GM06990 (cell line): ENCODE data around the gene OR6C6.
"Not testable (repeated sequence)": the region's sequence is repeated elsewhere in the genome, so short reads cannot be mapped to it uniquely, and the experiment has no call there.

ENCODE experiments used
- DNase-seq: peaks from one replicate; pipeline ENCODE4 v3.0.0-alpha.2; 2011; ENCODE audit not compliant: insufficient read length; ENCODE audit errors: extremely low read depth
- H3K27me3 ChIP-seq: replicated peaks from 2 replicates; pipeline ENCODE4 v1.6.0; 2011; ENCODE audit warnings: low read length; ENCODE audit not compliant: control insufficient read depth, insufficient read depth
- H3K36me3 ChIP-seq: 2 replicates; pipeline ENCODE4 v1.5.1; 2011; ENCODE audit warnings: low read length; ENCODE audit not compliant: control insufficient read depth, insufficient read depth
- H3K4me3 ChIP-seq: replicated peaks from 2 replicates; pipeline ENCODE4 v1.5.1; 2011; ENCODE audit warnings: low read depth, mild to moderate bottlenecking, control low read depth, low read length
- TF ChIP-seq, protein P1 (sequence below): IDR thresholded peaks from 2 replicates; pipeline ENCODE4 v1.5.1; 2011; ENCODE audit warnings: low read length, control low read depth, mild to moderate bottlenecking, inconsistent platforms; ENCODE audit not compliant: insufficient read depth, poor library complexity, severe bottlenecking

OR6C6 gene

DNA sequence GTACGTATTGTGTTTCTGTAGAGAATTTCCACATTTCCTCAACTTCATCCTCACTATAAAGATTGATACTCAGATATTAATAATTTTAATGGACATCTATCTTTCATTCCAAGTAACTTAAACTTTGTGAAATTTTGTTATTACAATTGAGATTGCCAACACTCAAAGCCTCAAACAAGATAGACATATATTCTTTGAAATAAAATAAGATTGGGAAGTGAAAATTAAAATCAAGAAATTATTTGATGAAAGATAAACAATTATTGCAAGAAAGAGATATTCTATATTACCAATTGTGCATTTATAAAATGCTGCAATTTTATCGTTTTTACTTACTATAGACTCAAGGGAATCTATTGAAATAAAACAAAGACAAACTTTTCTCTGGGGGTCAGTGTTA, at the start of gene OR6C6:
TSS of gene OR6C6 (minus strand) at position 101 of the 400 bp plus-strand sequence. CDS start 1,337 bp downstream, outside the sequence.
- TF ChIP-seq, protein P1, sequence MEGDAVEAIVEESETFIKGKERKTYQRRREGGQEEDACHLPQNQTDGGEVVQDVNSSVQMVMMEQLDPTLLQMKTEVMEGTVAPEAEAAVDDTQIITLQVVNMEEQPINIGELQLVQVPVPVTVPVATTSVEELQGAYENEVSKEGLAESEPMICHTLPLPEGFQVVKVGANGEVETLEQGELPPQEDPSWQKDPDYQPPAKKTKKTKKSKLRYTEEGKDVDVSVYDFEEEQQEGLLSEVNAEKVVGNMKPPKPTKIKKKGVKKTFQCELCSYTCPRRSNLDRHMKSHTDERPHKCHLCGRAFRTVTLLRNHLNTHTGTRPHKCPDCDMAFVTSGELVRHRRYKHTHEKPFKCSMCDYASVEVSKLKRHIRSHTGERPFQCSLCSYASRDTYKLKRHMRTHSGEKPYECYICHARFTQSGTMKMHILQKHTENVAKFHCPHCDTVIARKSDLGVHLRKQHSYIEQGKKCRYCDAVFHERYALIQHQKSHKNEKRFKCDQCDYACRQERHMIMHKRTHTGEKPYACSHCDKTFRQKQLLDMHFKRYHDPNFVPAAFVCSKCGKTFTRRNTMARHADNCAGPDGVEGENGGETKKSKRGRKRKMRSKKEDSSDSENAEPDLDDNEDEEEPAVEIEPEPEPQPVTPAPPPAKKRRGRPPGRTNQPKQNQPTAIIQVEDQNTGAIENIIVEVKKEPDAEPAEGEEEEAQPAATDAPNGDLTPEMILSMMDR, result no peak
- DNase-seq, result no peak
- Histone ChIP-seq H3K36me3 (no peaks in the 10 kb centered on the region), H3K27me3 (no peaks in the 10 kb centered on the region), H3K4me3 (no peak within 1 kb of the TSS)

- TF ChIP-seq, protein P1, result no peak
- no peak overlapping the region for H3K4me3 ChIP-seq
- H3K36me3 ChIP-seq, result no peaks in the 10 kb centered on the region
- H3K27me3 ChIP-seq, result no peaks in the 10 kb centered on the region
- no peak for DNase-seq
Measured at GRCh38 chr12:55336002-55336401, 39.6 kb upstream of the OR6C6 start.

DNA sequence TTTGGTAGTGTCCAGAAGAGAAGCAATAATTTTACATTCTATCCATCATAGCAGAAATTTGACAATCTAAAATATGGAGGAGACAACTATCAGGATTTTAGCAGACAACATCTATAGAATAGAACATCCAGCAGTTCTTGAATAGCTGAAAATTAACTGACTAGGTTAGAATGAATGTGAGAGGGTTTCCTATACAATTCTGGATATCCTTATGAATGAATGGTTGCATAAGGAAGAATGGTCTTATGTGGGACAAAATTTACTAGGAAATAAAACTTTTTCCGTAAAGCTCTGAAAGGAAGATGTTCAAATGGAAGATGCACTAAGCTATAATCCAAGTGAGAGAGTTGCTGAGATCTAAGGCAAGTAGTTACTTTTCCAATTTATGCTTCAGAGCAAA, 34.1 kb upstream of the OR6C6 start, which contains the start of gene OR6C3:
TSS of gene OR6C3 (plus strand) at position 301 of the 400 bp plus-strand sequence. CDS start 955 bp downstream, outside the sequence.
- Histone ChIP-seq H3K27me3 (no peaks in the 10 kb centered on the region), H3K36me3 (no peaks in the 10 kb centered on the region), H3K4me3 (no peak within 1 kb of the TSS)
- DNase-seq, result no peak
- TF ChIP-seq, protein P1, result no peak

DNA sequence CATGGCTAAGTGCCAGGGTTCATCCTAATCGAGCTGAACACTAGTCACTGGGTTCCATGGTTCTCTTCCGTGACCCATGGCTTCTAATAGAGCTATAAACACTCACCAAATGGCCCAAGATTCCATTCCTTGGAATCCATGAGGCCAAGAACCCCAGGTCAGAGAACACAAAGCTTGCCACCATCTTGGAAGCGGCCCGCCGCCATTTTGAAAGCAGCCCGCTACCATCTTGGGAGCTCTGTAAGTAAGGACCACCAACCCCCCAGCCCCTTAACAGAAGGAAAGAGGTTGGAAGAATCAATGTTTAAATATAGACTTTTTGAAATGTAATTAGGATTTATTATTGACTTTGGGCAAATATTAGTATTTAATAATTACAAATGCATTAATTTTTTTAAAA, 29.4 kb upstream of the OR6C6 start:
- H3K27me3 ChIP-seq, H3K4me3 ChIP-seq, H3K36me3 ChIP-seq, DNase-seq: not testable (repeated sequence)

DNA sequence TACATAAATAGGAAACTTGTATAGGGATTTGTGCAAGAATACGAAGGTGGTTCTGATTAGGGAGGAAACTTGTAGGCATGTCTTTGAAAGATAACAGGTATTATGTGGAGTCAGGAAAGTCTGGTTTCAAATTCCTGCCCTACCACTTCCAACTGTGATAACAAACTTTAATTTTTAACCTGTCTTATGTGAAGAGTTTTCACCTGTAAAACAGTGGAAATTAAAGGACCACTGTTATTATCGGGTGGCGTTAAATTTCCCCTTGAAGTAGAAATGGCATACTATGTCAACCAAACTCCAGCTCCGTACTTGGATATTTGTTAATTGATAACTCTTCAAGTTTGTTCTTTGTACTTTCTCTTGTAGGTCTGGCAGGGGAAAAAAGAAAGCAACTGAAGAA, 23.8 kb upstream of the OR6C6 start:
- TF ChIP-seq, protein P1, result no peak
- Histone ChIP-seq H3K27me3 (no peaks in the 10 kb centered on the region), H3K36me3 (no peaks in the 10 kb centered on the region), H3K4me3 (no peak overlapping the region)
- DNase-seq, result no peak

DNA sequence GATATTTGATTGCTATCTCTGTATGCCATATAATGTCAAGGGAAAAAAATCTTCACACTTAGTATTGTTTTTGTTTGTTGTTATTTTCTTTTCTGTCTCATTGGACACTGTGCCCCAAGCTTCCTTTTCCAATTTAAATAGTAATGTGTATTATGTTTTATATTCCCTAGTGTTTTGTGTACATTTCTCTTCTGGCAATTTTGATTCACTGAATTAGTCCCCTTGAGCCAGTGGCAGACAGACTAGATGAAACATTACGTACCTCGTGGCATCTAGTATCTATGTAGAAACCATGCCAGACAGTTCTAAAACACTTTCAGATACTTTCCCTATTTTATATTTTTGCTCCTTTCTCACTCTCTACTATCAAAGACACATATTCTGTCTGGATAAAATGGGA, 17.7 kb upstream of the OR6C6 start, which contains the start of gene OR6C1:
TSS of gene OR6C1 (plus strand) at position 301 of the 400 bp plus-strand sequence. CDS start 6,257 bp downstream, outside the sequence.
- TF ChIP-seq, protein P1, result no peak
- Histone ChIP-seq H3K4me3 (no peak within 1 kb of the TSS), H3K27me3 (no peaks in the 10 kb centered on the region), H3K36me3 (no peaks in the 10 kb centered on the region)
- no peak for DNase-seq
